ENCODE data around the gene PACS1. TPM values are rescaled to one million over a fixed set of nuclear protein-coding genes. Genes with fewer than 3 reads are reported as not detected.
A peak's percentile ranks its signal among the peaks of the same experiment; 100 is the strongest.

The PACS1 gene
- total RNA-seq, 1 donor from 2014 or later: 49.9 TPM

GRCh38 chr11:66292543-66293332 lies 222.7 kb downstream of the PACS1 start:
- peaks cover 53% of the 10 kb centered on the region for H3K27me3 Mint-ChIP-seq
- TF ChIP-seq CTCF (conservative IDR thresholded peaks at IDR 0.05): no peak
- H3K9me3 Mint-ChIP-seq: no peaks in the 10 kb centered on the region
- peak overlapping the region; percentile 76 for H3K4me3 Mint-ChIP-seq
- H3K27ac Mint-ChIP-seq: no peak overlapping the region
- H3K4me1 Mint-ChIP-seq (ENCODE audit: unreplicated experiment): peaks cover 18% of the 10 kb centered on the region
- H3K36me3 Mint-ChIP-seq: peaks cover 3% of the 10 kb centered on the region
- no peak for DNase-seq (ENCODE audit: extremely low spot score, unreplicated experiment)

- DNase-seq (ENCODE audit: extremely low spot score, unreplicated experiment): no peak
- Mint-ChIP-seq H3K27ac (no peak overlapping the region), H3K27me3 (peaks cover 57% of the 10 kb centered on the region), H3K4me3 (peak overlapping the region; percentile 37), H3K4me1 (ENCODE audit: unreplicated experiment) (peaks cover 18% of the 10 kb centered on the region), H3K36me3 (peaks cover 3% of the 10 kb centered on the region), H3K9me3 (no peaks in the 10 kb centered on the region)
- TF ChIP-seq CTCF (conservative IDR thresholded peaks at IDR 0.05): no peak
These were observed 223.3 kb downstream of the PACS1 start for GRCh38 chr11:66293352-66293751.

- Mint-ChIP-seq H3K27ac (no peak overlapping the region), H3K4me1 (ENCODE audit: unreplicated experiment) (peaks cover 18% of the 10 kb centered on the region), H3K27me3 (peaks cover 56% of the 10 kb centered on the region), H3K9me3 (no peaks in the 10 kb centered on the region), H3K4me3 (peak overlapping the region; percentile 37), H3K36me3 (peaks cover 3% of the 10 kb centered on the region)
- TF ChIP-seq CTCF (conservative IDR thresholded peaks at IDR 0.05): no peak
- DNase-seq (ENCODE audit: extremely low spot score, unreplicated experiment): no peak
These were observed 223.9 kb downstream of the PACS1 start for GRCh38 chr11:66293777-66294625.

Other genes starting within 250 kb of the PACS1 start
- 0.76 and 4.2 TPM in 2 replicates for gene SNX32, start 236.3 kb upstream of the PACS1 start, total RNA-seq (ENCODE audit: low replicate concordance)
- gene CFL1, start 212.1 kb upstream of the PACS1 start, total RNA-seq (ENCODE audit: low replicate concordance): 947 and 981 TPM in 2 replicates
- gene MUS81, start 209.8 kb upstream of the PACS1 start, total RNA-seq (ENCODE audit: low replicate concordance): 67.9 and 72.4 TPM in 2 replicates
- gene EFEMP2, start 197.5 kb upstream of the PACS1 start, total RNA-seq (ENCODE audit: low replicate concordance): 5.5 and 24.5 TPM in 2 replicates
- gene CTSW, start 190.4 kb upstream of the PACS1 start, total RNA-seq (ENCODE audit: low replicate concordance): not detected in 2 replicates
- gene FIBP, start 181.8 kb upstream of the PACS1 start, total RNA-seq (ENCODE audit: low replicate concordance): 50.9 and 74.7 TPM in 2 replicates
- 8.2 and 14.3 TPM in 2 replicates for gene CCDC85B, start 179.6 kb upstream of the PACS1 start, total RNA-seq (ENCODE audit: low replicate concordance)
- gene FOSL1, start 169.9 kb upstream of the PACS1 start, total RNA-seq (ENCODE audit: low replicate concordance): 2.1 and 11.1 TPM in 2 replicates
- gene C11orf68, start 151.2 kb upstream of the PACS1 start, total RNA-seq (ENCODE audit: low replicate concordance): 27.9 and 31.2 TPM in 2 replicates
- 49.3 and 66.1 TPM in 2 replicates for gene DRAP1, start 150.8 kb upstream of the PACS1 start, total RNA-seq (ENCODE audit: low replicate concordance)
- gene TSGA10IP, start 124.8 kb upstream of the PACS1 start, total RNA-seq (ENCODE audit: low replicate concordance): 0.68 TPM in 1 of 2 replicates, not detected in the other
- gene SART1, start 108.5 kb upstream of the PACS1 start, total RNA-seq (ENCODE audit: low replicate concordance): 38.9 and 46.0 TPM in 2 replicates
- 38.4 and 44.8 TPM in 2 replicates for gene EIF1AD, start 68.1 kb upstream of the PACS1 start, total RNA-seq (ENCODE audit: low replicate concordance)
- 164 and 266 TPM in 2 replicates for gene BANF1, start 67.8 kb upstream of the PACS1 start, total RNA-seq (ENCODE audit: low replicate concordance)
- 5.7 TPM in 1 of 2 replicates, not detected in the other for gene CST6, start 58.3 kb upstream of the PACS1 start, total RNA-seq (ENCODE audit: low replicate concordance)
- not detected in 2 replicates for gene CATSPER1, start 43.8 kb upstream of the PACS1 start, total RNA-seq (ENCODE audit: low replicate concordance)
- 3.7 TPM in 1 of 2 replicates, not detected in the other for gene GAL3ST3, start 21.1 kb upstream of the PACS1 start, total RNA-seq (ENCODE audit: low replicate concordance)
- 192 and 210 TPM in 2 replicates for gene SF3B2, start 17.9 kb upstream of the PACS1 start, total RNA-seq (ENCODE audit: low replicate concordance)
- gene KLC2, start 187.4 kb downstream of the PACS1 start, total RNA-seq (ENCODE audit: low replicate concordance): 31.1 and 49.6 TPM in 2 replicates
- 96.4 and 122 TPM in 2 replicates for gene RAB1B, start 198.4 kb downstream of the PACS1 start, total RNA-seq (ENCODE audit: low replicate concordance)
- 21.3 and 23.2 TPM in 2 replicates for gene CNIH2, start 207.9 kb downstream of the PACS1 start, total RNA-seq (ENCODE audit: low replicate concordance)
- gene YIF1A, start 218.9 kb downstream of the PACS1 start, total RNA-seq (ENCODE audit: low replicate concordance): 87.0 and 133 TPM in 2 replicates
- gene TMEM151A, start 221.6 kb downstream of the PACS1 start, total RNA-seq (ENCODE audit: low replicate concordance): 2.1 and 2.6 TPM in 2 replicates
- gene CD248, start 246.8 kb downstream of the PACS1 start, total RNA-seq (ENCODE audit: low replicate concordance): 0.76 and 31.9 TPM in 2 replicates